Activated CD8-positive, alpha-beta memory T cell treated with anti-CD3 and anti-CD28 coated beads, Interleukin-2, amount 50 U/mL, for 24 hours (primary cell): ENCODE measurements around the gene RASGRP3.

Experiments
- DNase-seq: peaks from one replicate; pipeline ENCODE4 v3.0.0-alpha.2; 2020; ENCODE audit errors: extremely low read depth

Gene RASGRP3

DNA sequence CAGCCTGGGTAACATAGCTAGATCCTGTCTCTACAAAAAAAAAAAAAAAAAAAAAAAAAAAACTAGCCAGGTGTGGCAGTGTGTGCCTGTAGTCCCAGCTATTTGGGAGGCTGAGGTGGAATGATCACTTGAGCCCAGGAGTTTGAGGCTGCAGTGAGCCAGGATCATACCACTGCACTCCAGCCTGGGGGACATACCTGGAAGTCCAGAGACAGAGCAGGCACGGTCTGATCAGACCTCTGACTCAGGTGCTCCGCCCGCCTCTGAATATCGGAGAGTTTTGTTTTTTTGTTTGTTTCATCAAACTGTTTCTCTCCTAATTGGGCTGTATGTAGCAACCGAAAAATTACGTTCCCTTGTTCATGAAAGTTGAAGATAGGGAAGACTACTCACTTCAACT is 49.2 kb downstream of the RASGRP3 start:
- DNase-seq = no peak

DNA sequence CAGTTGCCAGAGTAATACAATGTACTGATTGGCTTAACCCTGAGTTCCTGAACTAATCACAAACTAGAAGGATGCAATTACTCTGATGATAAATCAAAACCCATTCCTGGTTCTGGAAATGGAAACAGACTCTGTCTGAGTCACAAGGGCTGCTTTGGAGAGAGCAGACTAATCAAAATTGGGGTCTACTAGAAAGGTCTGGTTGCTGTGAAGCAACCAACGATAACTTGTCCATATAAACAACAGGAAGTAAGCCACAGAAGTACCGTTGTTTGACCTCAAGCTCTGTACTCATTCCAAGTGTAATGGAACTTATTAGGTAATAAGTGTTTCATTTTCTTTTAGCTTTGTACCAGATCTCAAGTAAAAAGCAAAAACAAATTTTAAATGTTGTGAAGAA is 49.7 kb downstream of the RASGRP3 start:
- DNase-seq = no peak

DNA sequence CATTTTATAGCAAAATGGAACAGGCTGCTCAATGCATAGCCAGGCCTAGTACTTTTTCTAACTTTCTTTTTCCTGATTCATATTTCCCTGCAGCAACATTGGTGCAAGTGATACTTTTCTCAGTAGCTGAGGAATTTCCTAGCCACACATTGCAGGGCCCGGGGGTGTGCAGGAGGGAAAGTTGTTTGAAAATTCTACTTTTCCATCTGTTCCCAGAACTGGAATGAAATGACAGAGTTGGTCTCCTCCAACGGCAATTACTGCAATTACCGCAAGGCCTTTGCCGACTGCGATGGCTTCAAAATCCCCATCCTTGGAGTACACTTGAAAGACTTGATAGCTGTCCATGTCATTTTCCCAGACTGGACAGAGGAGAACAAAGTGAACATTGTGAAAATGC is 50.5 kb downstream of the RASGRP3 start:
- DNase-seq = no peak

DNA sequence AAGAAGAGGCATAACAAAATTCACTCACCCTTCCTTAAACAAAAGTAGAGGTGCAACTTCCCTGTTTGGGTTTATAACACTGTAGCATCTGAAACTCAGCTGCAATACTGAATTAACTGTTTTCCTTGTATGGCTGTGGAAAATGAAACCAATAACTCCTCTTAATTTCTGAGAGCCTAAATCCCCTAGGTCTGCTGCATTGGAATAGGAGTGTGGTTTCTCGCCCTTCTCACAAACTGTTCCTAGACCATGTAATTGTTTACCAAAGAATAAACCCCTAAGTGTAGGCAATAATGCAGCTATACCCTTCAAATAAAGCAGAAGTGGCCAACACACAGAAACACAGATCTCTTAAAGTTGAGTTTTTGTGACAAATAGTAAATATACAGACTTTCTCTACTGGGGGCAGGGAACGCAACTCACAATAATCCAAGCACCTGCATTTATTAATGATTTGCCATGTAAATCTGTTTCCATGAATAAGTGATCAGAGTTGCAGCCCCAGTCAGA is 52.0 kb downstream of the RASGRP3 start:
- DNase-seq = no peak

DNA sequence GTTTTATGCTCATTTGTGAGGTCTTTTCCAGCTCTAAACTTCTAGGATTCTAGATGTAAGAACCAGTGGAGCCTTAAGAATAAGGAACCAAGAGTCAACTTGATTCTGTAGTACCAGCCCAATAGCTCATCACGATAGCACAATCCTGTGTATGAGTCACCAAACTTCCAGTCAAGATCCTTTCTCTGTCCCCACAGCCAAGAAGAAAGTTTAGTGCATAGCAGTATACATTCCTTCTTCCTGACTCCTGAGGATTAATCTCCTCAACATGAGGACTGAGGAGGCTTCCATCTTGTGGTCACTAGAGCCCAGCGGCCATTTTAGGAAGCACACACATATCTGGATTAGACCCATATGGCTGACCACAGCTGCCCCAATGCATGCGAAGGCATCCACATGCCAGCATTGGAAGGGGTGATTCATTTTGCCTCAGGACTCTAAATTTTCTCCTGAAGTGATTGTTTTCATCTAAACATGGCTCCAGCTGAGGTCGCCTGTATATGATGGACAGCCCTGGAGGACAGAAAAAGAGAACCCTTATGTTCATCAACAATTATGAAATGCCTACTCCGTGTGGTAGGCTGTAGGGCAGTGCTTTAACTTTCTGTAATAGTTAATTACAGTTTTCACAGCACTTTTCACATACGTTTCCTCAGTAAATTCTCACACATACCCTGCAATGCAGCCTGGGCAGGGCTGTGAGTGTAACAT is 53.5 kb downstream of the RASGRP3 start:
- no peak for DNase-seq

DNA sequence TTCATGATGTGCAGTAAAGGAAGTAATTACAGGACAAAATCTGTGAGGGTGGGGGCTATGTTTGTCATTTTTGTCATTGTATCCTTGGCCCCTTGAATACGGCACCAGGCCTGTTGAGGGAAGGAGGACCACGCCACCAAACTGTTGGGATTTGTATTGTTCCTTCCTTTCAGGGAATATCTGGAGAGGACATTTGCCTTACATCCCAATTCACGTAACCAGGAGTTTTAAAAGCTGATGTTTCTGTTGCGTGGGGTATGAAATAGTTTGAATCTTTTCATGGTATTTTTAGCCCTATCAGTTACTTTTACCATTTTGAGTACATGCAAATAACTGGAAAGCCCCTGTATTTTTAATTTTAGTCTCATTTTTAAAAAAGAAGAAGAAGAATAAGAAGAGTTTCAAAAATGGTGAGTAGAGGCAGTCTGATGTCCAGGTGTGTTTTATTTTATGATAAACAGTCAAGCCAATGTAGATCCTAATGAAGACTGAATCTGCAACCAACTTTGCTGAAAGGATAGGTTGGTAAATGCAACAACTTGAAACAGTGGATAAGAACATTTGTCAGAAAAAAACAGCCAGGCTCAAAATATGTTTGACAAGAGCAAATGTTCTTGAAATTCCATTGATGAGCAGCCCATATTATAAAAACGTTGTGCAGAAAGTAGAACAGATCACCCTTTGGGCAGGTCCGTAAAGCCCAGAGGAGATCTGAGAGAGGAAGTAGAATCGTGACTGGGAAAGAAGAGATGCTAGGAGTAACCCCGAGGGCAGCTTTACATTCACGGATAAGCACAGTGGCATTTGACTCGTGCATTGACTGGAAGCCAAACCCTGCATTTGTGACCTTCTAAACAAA is 54.5 kb downstream of the RASGRP3 start:
- no peak for DNase-seq

DNA sequence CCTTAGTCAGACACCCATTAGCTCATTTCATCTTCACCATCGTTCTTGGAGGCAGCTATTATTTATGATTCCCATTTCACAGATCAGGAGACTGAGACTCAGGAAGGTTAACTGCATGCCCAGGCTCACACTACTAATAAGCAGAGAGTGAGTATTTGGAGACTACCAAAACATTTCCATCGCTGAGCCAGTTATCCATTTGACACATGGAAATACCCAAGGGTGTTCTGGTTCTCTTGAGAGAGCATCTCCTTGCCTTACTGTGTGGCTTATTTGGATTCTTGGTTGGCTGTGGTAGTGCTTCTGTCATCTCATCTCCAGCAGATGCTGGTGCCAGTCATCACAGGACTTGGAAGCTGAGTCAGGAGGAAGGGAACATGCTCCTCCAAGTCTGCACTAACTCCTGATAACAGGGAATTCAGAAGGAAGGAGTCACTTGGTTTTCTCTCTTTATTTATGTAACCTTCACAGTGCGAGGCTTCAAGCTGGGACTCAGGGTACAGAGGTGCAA is 55.2 kb downstream of the RASGRP3 start:
- DNase-seq = no peak

DNA sequence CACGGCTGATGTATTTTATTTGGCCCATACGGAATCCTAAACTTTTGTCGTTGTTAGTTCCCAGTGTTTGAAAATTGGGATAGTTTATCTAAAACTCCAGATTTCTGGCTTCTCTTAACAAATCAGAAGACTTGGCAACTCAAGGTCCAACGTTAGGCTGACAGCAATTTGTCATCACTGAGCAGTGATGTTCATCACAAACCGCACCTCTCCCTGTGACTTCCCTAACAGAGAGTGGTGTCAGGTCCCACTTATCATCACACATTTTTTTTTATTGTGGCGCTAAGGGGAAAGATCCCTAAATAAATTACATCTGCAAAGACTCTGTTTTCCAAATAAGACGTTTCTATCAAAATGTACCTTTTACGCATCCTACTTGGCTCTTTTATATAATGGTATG is 55.7 kb downstream of the RASGRP3 start:
- no peak for DNase-seq

DNA sequence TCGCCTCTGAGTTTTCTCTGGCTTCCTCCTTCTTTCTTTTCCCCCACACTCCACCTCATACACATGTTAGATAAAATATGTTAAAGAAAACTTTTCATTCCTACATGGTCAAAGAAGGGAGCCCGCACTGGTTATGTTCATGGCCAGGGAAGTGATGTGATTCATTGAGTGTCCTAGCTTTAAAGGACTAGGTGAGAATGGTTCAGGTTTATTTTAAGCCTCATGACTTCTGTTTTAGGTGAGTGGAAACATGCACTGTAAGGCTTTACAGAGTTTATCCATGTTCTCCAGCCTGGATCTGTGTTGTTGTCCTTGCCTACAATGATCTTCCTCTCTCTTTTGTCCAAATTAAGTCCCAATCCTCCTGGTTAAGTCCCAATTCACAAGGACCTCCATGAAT is 56.5 kb downstream of the RASGRP3 start:
- no peak for DNase-seq

DNA sequence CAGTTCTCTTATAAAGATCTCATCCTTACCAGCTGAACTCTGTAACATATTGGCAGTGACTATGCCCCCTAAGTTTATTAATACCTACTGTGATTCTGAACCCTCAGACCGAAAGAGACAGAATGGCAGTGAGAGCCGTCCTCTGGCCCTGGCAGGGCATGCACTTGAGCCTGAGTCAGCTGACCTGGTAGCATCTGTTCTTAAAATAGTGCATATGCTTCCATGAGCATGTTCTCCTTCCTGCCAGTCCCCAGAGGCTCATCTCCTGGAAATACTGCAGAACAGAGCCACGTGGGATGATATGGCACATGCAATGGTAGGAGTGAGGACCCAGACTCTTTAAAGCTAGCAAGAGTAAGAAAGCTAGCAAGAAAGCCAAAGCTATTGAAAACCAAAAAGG is 59.0 kb downstream of the RASGRP3 start:
- DNase-seq = no peak

DNA sequence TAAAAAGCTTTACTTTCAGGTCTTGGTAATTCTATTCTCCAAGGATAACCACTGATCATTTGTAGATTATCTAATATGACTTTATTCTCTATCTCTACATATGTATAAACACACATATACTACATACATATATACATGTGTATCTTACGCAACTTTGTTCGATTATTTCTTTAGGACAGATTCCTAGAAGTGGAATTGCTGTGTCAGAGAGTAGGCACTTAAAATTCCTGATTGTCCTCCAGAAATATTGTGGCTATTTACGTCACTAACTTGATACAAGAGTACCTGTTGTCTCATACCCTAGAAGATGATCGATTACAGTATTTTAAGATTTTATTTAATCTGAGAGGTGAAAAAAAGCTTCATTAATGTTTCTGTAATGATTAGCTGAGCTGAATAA is 64.8 kb downstream of the RASGRP3 start:
- DNase-seq = no peak

DNA sequence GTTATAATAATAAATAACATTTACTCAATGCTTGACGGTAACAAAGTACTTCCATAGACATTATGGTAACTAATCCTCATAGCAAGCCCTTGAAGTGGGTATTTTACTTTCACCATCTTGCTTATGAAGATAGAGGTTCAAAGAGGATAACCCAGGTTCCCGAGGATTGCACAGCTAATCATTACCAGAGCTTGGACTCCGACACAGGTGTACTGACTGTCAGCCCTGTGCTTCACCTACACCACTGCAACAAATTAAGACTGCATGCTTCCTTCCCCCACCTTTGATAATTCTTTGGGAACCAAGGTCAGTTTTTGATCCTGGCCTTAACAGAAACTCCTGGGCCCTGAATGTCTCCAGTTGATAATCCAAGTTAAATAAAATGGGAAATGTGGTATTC is 73.8 kb downstream of the RASGRP3 start:
- no peak for DNase-seq

DNA sequence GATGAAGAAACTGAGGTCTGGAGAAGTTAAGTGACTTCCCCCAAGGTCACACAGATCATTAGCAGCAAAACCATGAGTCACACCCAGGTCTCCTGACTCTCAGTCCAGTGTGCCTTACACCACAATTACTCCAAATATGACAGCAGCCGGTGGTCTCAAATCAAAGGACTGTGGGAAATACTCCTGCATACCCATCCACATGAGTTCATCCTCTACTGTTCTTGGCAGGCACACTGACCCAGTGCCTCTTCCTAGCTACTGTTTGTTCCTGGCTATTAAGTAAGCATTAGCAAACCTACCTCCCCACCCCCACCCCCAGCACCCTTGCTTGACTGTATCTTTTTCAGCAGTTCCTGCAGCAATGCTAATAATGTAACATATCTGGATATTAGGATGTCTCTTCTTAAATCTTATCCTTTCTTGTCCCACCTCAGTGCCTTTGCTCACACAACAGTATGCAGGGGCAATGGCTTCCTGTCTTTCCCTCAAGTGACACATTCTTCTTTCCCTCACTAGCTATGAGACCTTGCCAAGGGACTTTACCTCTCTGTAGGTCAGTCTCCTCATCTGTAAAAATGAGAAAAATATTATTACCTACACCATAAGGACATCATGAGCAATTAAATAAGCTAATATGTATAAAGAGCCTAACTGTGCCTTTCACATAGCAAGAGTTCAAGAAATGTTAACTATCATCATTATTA is 76.5 kb downstream of the RASGRP3 start:
- DNase-seq = no peak

DNA sequence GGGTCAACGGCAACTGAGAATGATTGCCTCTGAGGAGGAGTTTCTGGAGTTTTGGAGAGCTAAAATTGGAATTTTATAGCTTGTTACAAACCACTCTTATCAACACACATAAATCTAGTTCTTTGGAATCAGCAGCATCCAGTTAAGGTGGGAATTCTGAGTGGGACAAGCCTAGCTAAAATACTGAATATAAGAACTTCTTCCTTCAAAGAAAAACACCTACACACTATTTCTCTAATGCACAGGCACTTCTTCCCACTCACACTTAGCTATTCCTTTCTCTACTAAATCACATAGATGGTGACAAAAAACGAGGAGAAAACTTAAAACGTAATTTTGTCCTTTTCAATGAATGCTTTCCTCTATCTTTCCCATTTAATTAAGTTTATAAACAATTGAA is 79.2 kb downstream of the RASGRP3 start:
- no peak for DNase-seq

DNA sequence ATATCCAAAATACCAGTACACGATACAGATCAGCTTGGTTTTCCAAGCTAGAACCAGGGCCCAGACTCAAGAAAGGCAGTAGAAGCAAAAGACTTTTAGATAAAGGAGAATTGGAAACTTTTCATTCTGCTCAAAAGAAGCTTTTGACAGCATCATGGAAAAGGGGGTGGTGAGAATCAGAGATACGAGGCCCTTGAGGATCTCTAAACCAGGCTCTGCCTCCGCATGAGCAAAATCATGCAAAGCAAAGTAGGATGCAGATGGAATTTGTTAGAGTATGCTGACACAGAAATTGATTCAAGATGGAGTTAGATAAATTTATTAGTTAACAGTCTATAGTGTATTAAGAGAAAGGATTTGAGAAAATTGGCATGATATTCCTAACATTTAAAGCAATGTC is 82.9 kb downstream of the RASGRP3 start:
- no peak for DNase-seq

DNA sequence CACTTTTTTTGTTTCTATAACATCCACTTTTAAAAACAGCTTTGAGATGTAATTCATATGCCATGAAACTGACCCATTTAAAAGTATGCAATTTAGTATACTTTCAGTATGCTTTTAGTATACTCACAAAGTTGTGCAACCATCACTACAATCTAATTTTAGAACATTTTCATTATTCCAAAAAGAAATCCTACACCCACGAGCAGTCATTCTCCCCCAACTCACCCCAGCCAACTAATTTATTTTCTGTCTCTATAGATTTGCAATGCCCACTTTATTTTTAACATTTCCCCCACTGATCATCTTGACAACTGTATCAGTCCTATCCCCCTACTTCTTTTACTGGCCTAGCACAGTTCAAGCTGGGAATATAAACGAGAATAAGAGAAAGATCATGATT is 83.6 kb downstream of the RASGRP3 start:
- DNase-seq = no peak

DNA sequence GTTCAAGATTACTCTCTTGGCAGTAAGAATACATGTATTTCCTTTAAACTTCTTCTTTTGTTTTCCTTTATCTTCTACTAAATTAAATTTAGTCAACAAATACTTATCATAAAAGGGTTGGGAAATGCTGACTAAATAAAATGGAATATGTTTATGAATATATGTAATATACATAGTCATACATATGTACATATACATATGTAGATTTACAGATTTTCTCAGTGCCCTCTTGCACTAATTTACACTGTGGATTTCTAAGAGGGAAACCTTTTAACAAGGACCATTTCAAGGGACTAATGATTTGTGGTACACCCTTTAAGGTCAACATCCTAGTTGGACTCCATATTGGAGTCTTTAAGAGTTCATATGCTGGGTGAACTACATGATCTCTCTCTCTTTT is 85.4 kb downstream of the RASGRP3 start:
- no peak for DNase-seq

DNA sequence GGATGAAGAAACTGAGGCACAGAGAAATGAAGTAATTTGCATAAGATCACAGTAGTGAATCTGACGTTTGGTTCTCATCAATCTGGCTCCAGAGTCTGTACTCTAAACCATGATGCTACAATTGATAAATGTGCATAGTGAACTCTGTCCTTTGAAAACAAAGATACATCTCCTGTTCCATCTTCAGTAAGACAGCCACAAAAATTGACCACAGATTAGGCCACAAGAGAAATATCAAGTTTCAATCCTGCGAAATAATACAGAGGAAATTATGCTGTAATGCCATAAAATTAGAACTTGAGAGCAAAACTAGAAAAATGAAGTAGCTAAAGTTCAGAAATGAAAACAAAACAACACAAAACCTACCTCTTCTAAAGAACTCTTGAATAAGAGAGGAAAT is 94.2 kb downstream of the RASGRP3 start:
- no peak for DNase-seq

DNA sequence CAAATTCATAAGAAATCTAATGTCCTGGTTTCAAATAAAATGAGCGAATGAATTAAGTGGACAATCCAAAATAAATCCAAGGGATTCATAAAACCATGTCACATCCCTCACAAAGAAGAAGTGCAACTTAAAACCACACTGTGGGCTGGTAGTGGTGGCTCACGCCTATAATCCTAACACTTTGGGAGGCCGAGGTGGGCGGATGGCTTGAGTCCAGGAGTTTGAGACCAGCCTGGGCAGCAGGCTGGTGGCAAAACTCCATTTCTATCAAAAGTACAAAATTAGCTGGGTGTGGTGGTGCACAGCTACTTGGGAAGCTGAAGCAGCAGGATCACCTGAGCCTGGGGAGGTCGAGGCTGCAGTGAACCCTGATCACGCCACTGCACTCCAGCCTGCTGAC is 97.2 kb downstream of the RASGRP3 start:
- no peak for DNase-seq

DNA sequence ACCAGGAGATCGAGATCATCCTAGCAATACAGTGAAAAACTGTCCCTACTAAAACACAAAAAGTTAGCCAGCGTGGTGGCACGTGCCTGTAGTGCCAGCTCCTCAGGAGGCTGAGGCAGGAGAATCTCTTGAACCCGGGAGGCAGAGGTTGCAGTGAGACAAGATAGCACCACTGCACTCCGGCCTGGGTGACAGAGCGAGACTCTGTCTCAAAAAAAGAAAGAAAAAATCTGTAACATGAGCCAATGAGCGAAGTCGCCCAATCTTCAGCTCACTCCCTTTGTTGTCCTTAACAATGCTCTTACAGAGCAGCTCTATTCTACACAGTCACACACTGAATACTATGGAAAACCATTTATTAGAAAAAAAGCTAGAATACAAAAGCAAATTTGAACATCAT is 100.6 kb downstream of the RASGRP3 start:
- DNase-seq = no peak

DNA sequence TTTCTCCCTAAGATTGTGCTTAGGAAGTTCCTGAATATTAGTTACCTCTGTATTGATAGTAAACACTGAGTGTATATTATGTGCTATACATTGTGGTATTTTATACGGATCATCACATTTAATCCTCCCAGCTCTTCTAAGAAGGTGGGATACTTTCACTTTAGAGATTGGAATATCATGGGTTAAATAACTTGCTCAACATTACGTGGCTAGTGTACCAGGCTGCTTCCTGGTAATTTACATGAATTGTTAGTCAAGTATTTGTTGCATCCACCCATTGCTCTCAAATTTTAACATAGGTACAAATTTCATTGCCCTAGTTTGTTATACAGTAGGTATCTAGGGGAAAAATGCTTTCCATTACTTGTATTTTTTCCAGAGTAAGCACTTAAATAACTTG is 101.2 kb downstream of the RASGRP3 start:
- no peak for DNase-seq

DNA sequence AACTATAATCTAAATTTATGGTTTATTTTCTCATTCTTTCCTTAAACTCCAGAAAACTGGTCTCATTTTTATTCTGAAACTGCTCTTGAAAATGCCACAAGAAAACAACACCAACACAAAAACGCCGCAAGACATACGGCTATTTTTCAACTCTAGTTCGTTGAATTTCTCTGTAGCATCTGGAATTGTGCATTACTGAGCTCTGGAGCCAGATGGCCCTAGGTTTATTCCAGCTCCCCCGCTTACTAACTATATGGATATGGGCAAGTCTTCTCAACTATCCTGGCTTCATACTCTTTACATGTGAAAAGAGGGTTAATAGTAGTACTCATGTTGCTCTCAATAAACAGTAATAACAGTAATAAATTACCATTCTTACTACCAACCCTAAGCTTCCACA is 102.8 kb downstream of the RASGRP3 start:
- no peak for DNase-seq
